RWPE1 (cell line): Measurements from ENCODE around the gene SEMA4C.

Source experiments
- CTCF ChIA-PET: fragments of 350-600 bp; sonication (Branson Sonifier 250); formaldehyde crosslinking; extraction: SDS; loops from one replicate; lab custom pipeline; 2021; lab: Yijun Ruan, JAX
- POLR2A ChIA-PET: fragments of 400-600 bp; formaldehyde crosslinking; extraction: SDS; loops from one replicate; lab custom pipeline; 2020; ENCODE audit warnings: antibody characterized with exemption; ENCODE audit not compliant: low non-redundant PET; lab: Yijun Ruan, JAX
- DNase-seq: peaks from one replicate; pipeline ENCODE4 v3.0.0; 2012; ENCODE audit warnings: low spot score
- H3K27ac ChIP-seq: fragments of 450-650 bp; 2 replicates; pipeline ENCODE4 v1.5.1; 2017
- CTCF ChIP-seq: fragments of 450-650 bp; conservative IDR thresholded peaks from 2 replicates; pipeline ENCODE4 v1.5.1; 2017; ENCODE audit warnings: low read depth, mild to moderate bottlenecking

SEMA4C gene

GRCh38 chr2:96914332-96914731, 44.5 kb upstream of the SEMA4C start:
- DNase-seq = no peak
- no peak for TF ChIP-seq CTCF
- POLR2A ChIA-PET = no interaction called here
- CTCF ChIA-PET = no interaction called here
- peak overlapping the region; percentile 41 for H3K27ac ChIP-seq

GRCh38 chr2:96913398-96914202, 43.7 kb upstream of the SEMA4C start:
- DNase-seq = no peak
- ChIA-PET POLR2A (interaction anchor here (0.5 kb wide), 1 partner anchor 41 kb away, joined by 3 read pairs; no protein-coding TSS in a partner anchor), CTCF (no interaction called here)
- peak overlapping the region; percentile 41 for H3K27ac ChIP-seq
- no peak for TF ChIP-seq CTCF

- ChIA-PET POLR2A (no interaction called here), CTCF (interaction anchor here (1.2 kb wide), 1 partner anchor 15 kb away, joined by 4 read pairs; no protein-coding TSS in a partner anchor)
- DNase-seq = no peak
- no peak overlapping the region for H3K27ac ChIP-seq
- no peak for TF ChIP-seq CTCF
These were observed 43.2 kb upstream of the SEMA4C start for GRCh38 chr2:96913117-96913397.

- ChIA-PET CTCF (interaction anchor here (1.2 kb wide), 1 partner anchor 15 kb away, joined by 4 read pairs; no protein-coding TSS in a partner anchor), POLR2A (no interaction called here)
- DNase-seq = no peak
- no peak overlapping the region for H3K27ac ChIP-seq
- no peak for TF ChIP-seq CTCF
These were observed 42.7 kb upstream of the SEMA4C start for GRCh38 chr2:96912346-96913116.

- CTCF ChIA-PET = interaction anchor here (0.7 kb wide), 1 partner anchor 41 kb away, joined by 3 read pairs; no protein-coding TSS in a partner anchor
- no peak for DNase-seq
- POLR2A ChIA-PET = interaction anchor here (0.7 kb wide), 1 partner anchor 575 kb away, joined by 3 read pairs; no protein-coding TSS in a partner anchor
- no peak overlapping the region for H3K27ac ChIP-seq
- no peak for TF ChIP-seq CTCF
These were observed 39.7 kb upstream of the SEMA4C start for GRCh38 chr2:96909611-96910021.
